ENCODE results near the gene CCL16.
A peak's percentile ranks its signal among the peaks of the same experiment; 100 is the strongest.
"Not testable (repeated sequence)": the region's sequence is repeated elsewhere in the genome, so short reads cannot be mapped to it uniquely, and the experiment has no call there.

Gene CCL16, protein sequence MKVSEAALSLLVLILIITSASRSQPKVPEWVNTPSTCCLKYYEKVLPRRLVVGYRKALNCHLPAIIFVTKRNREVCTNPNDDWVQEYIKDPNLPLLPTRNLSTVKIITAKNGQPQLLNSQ

DNA sequence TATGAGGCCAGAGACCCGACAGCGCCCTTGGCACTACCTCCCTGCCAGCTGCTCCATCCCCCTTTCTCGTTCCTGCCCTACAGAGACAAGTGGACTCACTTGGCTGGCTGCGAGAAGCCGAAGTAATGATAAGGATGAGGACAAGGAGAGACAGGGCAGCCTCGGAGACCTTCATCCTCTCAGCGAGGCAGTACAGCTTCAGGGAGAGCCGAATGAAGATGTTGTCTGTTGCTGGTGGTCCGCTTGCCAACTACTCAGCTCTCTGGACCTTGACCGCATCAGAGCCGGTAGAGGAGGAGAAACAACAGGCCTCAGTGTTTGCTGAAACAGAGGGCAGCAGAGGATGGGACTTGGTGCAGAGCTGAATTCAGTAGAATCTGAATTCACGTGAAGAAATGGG, at the start of gene CCL16:
TSS of gene CCL16 (minus strand) at position 252 of the 400 bp plus-strand sequence. CDS start at position 175, 77 bp downstream.
- DNase-seq (ENCODE audit: low spot score): no peak

DNA sequence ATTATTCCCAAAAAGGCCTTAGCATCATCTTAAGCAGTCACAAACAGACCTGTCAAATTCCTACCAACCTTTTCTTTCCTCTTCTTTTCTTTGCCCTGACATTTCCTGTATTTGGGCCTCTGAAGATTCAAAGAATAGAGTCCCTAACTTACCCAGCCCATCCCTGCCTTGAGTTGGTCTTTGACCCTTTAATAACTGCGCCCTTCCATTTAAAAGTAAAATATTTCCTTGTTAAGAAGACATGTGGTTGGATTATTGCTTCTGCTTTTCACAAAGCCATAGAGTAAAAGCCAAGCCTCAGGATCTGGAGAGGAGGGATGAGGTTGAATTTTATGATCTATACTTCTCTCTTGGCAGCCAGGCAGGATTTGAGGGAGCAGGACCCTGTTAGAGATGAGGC, 49.7 kb upstream of the CCL16 start:
- no peak for DNase-seq (ENCODE audit: low spot score)

DNA sequence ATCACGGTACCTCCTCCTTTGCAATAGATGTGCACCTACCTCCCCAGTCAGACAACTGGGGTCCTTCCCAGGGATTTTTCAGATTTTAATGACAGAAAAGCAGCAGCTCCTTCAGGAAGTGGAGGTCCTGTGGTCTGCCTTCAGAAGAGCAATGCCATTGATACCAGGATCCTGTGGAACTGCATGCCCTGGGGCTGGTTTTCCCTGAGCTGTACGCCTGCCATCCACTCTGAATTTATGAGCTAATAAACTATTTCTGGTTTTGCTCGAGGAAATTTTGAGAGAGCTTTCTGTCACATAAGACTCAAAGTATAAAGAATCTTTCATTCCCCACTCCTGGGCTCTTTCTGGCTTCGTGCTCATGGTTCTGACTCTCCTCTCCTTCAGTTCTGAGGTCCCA, 46.5 kb upstream of the CCL16 start:
- no peak for DNase-seq (ENCODE audit: low spot score)

DNA sequence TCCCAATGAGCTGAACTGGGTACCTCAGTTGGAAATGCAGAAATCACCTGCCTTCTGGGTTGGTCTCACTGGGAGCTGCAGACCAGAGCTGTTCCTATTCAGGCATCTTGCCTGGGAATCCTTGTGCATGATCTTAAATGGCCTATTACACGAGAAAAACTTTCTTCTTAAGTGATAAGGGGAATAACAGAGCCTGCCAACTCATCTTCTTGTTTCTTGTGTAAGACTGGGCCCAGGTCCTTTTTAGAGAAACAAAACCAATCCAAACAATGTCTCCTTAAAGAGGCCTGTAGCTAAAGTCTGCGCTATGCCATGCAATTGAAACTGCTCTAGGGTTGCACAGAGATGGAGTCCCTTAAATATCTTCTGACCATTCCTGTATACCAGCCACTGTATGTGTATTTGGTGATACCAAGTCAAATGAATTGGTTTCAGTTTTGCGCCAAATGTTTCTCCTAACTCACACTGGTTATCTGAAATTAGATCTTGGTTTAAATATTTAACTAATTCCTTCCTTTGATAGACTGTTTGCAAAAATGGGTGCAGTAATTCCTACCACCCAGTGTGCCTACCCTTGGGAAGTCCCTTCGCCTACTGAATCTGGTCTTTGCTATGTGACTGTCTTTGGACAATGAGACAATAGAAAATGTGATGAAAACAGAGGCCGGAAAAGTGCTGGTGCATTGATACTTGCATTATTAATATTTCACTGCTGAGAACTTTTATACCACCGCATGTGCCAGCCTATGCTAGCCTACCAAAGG, 43.0 kb upstream of the CCL16 start:
- no peak for DNase-seq (ENCODE audit: low spot score)

DNA sequence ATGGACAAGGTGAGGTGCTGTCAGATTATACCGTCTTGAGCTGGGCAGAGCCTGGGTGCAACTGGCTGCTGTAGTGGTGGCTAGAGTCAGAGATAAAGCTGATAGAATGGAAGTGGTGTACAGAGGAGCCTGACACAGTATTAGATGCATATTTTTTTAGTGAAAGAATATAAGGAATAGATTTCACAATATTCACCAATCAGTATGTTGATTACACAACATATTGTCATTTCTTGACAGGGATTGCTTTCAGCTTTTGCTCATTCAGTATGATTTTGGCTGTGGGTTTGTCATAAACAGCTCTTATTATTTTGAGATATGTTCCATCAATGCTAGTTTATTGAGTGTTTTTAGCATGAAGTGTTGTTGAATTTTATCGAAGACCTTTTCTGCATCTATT, 38.1 kb upstream of the CCL16 start:
- no peak for DNase-seq (ENCODE audit: low spot score)

DNA sequence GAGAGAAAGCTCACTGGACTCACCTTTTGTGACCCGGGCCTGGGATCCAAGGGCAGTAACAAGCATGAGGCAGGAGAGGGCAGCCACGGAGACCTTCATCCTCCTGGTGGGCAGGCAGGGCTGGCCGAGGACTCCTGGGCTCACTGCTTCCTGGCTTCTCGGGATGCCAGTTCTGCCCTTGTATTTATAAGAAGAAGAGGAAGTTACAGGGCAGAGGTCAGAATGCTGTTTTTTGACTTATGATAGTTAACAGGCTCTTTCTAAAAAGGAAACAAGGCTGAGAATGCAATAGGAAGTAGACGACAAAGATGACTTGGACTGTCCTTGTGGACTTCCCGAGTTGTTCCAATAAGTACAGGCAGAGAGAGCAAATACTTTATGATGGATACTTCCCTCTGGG, 36.5 kb upstream of the CCL16 start, which contains the start of gene CCL23:
TSS of gene CCL23 (minus strand) at position 174 of the 400 bp plus-strand sequence. CDS start at position 99, 75 bp downstream.
- DNase-seq (ENCODE audit: low spot score): peak; percentile 18

DNA sequence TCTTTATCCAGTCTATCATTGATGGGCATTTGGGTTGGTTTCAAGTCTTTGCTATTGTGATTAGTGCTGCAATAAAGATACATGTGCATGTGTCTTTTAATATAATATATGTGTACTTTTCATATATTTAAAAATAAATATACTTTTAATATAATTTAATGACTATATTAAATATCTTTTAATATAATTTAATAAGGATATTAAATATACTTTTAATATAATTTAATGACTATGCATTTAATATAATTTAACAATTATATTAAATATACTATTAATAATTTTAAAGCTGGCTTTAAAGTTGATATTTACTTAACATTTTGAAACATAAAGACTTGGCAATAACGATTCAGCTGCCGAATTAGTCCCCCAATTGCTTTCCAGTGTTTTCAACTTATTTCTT, 35.3 kb upstream of the CCL16 start:
- DNase-seq (ENCODE audit: low spot score): no peak

DNA sequence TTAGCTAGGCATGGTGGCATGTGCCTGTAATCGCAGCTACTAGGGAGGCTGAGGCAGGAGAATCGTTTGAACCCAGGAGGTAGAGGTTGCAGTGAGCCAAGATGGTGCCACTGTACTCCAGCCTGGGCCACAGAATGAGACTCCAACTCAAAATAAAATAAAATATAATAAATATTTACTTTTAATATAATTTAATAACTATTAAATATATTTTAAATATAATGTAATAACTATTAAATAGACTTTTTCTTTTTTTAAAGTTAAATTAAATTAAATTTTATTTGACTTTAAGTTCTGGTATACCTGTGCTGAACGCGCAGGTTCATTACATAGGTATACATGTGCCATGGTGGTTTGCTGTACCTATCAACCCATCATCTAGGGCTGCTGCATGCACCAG, 34.6 kb upstream of the CCL16 start:
- DNase-seq (ENCODE audit: low spot score): not testable (repeated sequence)

DNA sequence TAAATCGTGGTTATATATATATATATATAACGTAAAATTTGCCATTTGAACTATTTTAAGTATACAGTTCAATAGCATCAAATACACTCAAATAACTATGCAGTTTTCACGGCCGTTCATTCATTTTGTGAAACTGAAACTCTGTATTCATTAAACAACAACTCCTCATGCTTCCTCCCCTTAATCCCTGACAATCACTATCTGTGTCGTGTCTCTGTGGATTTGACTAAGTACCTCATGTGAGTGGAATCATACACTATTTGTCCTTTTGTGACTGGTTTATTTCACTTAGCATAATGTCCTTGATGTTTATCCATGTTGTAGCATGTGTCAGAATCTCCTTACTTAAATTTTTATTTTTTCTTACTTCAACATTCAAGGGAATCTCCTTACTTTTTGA, 33.6 kb upstream of the CCL16 start:
- no peak for DNase-seq (ENCODE audit: low spot score)

DNA sequence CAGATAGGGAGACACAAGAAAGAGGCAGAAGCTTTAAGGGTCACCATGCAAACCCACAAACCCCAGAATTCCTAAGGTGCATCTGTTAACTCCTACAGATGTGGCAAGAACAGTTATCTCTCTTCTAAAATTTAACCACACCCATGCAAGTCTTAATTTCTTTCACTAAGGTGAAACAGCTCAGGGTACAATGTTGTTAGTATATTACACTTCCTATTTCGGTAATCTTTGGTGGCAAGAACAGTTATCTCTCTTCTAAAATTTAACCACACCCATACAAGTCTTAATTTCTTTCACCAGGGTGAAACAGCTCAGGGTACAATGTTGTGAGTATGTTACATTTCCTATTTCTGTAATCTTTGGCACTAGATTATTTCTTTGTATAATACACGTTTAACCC, 29.9 kb upstream of the CCL16 start:
- DNase-seq (ENCODE audit: low spot score): no peak

DNA sequence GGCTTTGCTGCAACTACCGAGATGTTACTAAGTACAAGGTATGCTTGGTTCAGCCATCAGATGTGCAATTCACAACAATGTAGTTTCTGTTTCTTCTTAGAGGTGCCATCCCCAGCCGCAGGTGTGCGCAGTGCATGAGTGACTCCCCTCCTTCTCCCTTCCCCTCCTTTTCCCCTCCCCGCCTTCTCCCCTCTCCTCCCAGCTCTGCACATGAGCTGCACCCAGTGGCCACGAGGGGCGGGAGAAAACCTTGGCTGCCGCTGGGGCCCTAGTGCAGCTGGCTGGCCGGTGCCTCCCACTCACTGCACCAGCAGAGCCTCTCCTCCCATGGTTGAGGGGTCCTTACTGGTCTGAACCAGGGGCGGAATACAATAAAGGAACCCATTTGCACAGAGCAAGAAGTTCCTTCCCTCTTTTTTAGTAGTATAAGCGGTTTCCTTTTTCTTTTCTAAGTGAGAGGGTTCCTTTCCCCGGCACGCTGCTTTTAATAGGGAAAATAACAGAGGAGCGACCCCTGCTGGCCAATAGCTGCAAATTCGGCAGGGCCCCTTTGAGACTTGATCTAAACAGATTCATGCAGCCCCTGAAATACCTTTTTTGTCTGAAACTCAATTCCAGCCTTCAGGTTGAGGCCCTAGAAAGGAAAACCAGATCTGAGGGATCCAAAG, 27.8 kb upstream of the CCL16 start:
- no peak for DNase-seq (ENCODE audit: low spot score)

DNA sequence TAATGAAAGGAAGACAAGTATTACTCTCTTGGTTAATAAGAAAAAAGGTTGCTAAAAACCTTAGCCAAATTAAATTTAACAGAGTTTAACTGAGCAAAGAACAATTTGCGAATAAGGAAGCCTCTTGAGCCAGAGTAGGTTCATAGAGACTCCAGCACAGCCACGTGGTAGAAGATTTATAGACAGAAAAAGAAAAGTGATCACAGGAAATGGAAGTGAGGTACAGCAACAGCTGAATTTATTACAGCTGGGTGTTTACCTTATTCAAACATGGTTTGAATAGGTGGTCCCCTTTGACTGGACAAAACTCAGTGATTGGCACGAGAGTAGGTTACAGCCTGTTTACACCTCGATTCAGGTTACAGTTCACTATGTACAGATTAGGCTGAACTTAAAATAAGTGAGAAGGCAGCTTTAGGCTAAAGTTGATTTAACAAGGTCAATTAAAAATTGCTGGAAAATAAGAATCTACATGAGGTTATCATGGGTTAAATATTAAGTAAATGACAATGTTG, 23.4 kb upstream of the CCL16 start:
- no peak for DNase-seq (ENCODE audit: low spot score)

DNA sequence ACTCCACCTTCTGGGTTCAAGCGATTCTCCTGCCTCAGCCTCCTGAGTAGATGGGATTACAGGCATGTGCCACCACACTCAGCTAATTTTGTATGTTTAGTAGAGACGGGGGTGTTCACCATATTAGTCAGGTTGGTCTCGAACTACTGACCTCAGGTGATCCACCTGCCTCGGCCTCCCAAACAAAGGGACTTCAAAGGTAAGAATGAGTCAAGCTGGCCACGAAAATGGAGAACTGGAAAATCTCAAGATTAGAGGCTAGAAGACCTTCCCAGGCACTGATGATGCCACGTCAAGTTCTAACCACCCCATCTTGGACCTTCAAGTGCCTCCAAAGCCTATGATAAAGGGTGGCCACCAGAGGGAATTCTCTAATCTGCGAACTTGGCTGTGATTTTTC, 21.3 kb upstream of the CCL16 start:
- DNase-seq (ENCODE audit: low spot score): no peak

DNA sequence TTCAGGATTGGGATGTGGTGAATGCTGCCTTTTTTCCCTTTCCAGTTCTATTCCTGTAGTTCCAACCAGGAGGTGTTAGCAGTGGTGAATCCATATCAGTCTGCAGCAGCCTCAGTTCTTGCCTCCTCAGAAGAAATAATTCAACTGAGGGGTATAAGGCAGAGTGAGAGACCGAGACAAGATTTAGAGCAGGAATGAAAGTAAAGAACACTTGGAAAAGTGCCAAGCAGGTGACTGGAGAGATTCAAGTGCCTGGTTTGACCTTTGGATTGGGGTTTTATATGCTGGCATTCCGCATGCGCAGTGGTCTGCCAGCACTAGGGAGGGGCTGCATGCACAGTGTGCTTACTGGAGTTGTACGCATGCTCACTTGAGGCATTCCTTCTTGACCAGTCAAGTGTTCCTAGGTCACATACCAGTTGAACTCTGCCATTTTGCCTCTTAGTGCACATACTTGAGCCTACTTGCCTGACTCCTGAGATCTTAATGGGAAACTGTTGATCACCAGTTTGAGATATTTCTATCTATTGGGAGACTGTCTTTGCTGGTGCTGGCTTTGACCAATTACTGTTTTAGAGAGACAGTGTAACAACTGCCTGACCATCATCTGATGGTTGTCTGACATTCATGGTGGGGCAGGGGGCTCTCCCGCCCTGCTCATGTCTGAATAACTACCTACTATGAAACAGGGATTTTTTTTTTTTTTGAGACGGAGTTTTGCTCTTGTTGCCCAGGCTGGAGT, 20.7 kb upstream of the CCL16 start:
- no peak for DNase-seq (ENCODE audit: low spot score)

DNA sequence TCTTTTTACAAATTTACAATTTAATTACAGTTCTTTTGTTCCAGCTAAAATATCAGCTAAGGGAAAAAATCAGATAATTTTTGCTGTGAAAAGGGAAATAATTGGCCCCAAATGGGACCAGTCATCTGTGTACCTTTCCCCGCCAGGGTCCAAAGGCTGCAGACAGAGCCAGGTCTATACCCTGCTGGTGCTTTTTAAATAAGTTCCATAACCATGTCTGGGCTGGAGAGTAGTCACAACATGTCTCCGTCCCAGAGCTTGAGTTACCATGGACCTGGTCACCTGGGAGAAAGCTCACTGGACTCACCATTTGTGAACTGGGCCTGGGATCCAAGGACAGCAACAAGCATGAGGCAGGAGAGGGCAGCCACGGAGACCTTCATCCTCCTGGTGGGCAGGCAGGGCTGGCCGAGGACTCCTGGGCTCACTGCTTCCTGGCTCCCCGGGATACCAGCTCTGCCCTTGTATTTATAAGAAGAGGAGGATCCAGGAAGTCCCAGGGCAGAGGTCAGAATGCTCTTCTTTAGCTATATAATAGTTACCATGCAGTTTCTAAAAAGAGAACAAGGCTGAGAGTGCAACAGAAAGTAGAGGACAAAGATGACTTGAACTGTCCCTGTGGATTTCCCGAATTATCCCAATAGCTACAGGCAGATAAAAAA, 19.9 kb upstream of the CCL16 start, which contains the start of gene CCL15:
TSS of gene CCL15 (minus strand) at position 444 of the 662 bp plus-strand sequence. CDS start at position 383, 61 bp downstream.
- no peak for DNase-seq (ENCODE audit: low spot score)

DNA sequence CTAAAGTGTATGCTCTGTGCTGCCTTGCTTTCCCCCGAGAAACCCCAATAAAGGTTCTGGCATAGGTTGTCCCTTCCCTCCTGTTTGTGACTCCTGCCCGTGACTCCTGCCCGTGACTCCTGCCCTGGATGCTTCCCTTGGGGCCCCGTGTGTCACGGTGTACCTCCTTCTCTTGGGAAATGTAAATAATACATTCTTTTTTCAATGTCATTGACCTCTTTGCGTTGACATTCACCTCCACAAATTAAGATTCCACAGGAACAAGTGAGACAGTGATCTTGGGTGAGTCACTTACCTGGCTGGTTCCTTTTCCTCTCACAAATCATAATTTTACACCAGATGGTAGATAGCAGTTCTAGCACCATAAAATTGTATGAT, 19.4 kb upstream of the CCL16 start:
- DNase-seq (ENCODE audit: low spot score): no peak

DNA sequence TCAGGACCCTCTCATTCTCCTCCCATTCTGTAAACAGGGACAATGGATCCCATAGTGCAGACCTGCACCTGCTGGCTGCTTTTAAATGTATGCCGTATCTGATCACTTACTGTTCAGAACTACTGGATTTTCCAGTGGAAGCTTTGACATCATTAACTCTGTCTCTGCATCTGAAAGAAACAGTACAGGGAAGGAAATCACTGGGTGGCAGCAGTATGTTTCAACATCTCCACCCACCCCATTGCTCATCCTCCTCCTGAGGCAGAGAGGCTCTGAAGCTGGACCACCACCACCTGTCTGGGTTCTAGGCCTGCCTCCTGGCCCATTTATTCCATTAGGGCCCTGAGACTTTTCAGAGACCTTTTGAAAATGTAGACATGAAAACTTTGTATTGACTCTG, 17.5 kb upstream of the CCL16 start:
- no peak for DNase-seq (ENCODE audit: low spot score)

DNA sequence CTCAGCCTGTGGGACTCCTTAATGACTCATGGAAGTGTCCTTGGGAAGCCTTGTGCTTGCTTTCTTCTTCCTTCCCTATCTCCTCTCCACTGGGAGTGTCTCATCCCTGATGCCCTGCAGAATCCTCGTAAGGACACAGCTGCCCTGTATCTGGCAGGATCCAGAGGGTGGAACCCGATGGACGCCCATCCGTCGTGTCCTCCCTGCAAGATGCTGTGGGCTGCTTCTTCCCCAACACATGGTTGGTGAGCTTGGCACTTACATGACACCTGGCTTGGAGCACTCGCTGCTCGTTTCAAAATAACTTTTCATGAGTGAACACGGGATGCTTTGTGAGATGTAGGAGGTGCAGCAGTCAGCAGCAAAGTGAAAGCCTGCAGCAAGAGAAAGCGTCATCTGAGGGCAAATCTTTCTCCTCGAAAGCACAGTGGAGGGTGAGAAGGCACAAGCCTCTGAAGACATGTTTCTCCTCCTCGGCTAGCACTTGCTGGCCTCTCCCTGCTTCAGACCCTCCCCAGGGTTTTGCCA, 16.8 kb upstream of the CCL16 start:
- DNase-seq (ENCODE audit: low spot score): no peak

DNA sequence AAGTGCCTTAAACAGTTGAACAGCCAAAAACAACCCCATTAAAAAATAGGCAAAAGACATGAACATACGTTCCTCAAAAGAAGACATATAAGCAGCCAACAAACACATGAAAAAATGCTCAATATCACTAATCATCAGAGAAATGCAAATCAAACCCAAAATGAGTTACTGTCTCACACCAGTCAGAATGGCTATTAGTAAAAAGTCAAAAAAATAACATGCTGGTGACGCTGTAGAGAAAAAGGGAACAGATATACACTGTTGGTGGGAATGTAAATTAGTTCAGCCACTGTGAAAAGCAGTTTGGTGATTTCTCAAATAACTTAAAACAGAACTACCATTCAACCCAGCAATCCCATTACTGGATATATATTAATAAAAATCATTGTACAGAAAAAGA, 14.0 kb upstream of the CCL16 start:
- not testable (repeated sequence) for DNase-seq (ENCODE audit: low spot score)

DNA sequence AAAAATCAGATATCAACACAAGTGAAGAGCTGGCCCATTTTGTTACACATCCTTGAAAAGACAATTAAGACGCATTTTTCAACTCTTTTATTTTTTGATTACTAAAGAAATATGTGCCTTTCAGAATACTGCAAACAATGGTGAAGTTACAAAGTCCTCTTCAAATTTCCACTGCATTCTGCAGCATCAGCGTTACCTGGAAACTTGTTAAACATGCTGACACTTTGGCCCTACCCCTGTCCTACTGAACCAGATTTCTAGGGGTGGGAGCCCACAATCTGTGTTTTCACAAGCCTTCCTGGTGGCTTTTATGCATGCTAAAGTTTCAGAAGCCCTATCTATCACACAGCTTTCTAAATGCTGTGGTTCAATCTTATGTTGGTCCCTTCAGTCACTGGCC, 9.8 kb upstream of the CCL16 start:
- DNase-seq (ENCODE audit: low spot score): no peak

DNA sequence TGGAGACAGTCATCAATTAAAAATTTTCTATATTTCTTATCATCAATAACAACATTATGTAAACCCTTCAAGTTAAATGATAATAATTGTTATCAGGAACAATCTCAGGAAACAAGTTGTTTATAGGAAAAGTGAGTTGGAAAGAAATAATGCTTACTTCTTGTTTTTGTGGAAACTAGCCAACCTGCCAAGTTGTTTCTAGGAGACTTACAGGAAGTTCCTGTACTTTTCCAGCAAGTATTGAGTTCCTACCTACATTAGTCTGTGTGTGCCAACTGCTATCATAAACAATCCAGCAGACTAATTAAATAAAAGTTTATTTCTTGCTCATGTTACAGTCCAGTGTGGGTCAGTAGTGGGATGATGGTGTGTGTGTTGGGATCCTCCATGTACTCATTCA, 6.9 kb upstream of the CCL16 start:
- no peak for DNase-seq (ENCODE audit: low spot score)

DNA sequence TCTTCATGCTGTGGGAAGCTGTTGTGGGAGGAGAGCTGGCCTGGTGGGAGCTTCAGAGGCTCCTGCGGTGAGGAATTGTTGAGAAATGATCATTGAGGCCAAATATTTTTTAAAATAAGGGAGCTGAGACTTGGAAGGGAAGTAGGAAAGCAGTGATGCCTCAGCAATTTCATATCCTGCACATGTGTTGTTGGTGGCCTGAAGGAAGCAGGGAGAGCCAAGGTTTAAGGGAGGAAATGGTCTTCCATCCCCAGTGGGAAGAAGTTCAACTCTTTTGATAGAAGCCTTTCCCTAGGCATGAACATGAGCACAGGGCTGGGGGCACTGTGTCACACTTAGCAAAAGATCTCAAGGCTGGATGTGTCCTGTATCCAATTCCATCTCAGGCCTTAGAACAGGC, 5.3 kb upstream of the CCL16 start, which contains the start of gene CCL14:
TSS of gene CCL14 (minus strand) at position 87 of the 400 bp plus-strand sequence. CDS start at position 7, 80 bp downstream.
- no peak for DNase-seq (ENCODE audit: low spot score)

All from pons (tissue), 1 donor.